RKO (cell line): ENCODE results near the gene HUS1.
"Not testable (repeated sequence)": the region's sequence is repeated elsewhere in the genome, so short reads cannot be mapped to it uniquely, and the experiment has no call there.

Experiments used
- DNase-seq: peaks from one replicate; pipeline ENCODE4 v3.0.0-alpha.2; 2016; ENCODE audit warnings: low spot score

HUS1 gene

GRCh38 chr7:47979145-47979831 is at the start of gene HUS1:
Gene HUS1, minus strand, starts transcription at chr7:47979615. Its CDS starts 96 bp downstream, at chr7:47979519.
- DNase-seq: peak; percentile 93

GRCh38 chr7:48028938-48029337 is 49.5 kb upstream of the HUS1 start, which contains the start of gene SUN3:
Gene SUN3, minus strand, starts transcription at chr7:48029107. Its CDS starts 169 bp downstream, at chr7:48028938.
- no peak for DNase-seq

GRCh38 chr7:48025624-48026023 is 46.2 kb upstream of the HUS1 start:
- DNase-seq: no peak

GRCh38 chr7:48017674-48018073 is 38.3 kb upstream of the HUS1 start:
- no peak for DNase-seq

- DNase-seq: no peak
Observed at GRCh38 chr7:48016641-48017040, 37.2 kb upstream of the HUS1 start.

- no peak for DNase-seq
Observed at GRCh38 chr7:48011951-48012350, 32.5 kb upstream of the HUS1 start.

- no peak for DNase-seq
Observed at GRCh38 chr7:48011323-48011722, 31.9 kb upstream of the HUS1 start.

GRCh38 chr7:48009954-48010353 is 30.5 kb upstream of the HUS1 start:
- DNase-seq: no peak

GRCh38 chr7:48009257-48009656 is 29.8 kb upstream of the HUS1 start:
- DNase-seq: no peak

- DNase-seq: no peak
Observed at GRCh38 chr7:48006866-48007265, 27.5 kb upstream of the HUS1 start.

GRCh38 chr7:48004638-48005037 is 25.2 kb upstream of the HUS1 start:
- no peak for DNase-seq

- no peak for DNase-seq
Observed at GRCh38 chr7:48004032-48004431, 24.6 kb upstream of the HUS1 start.

GRCh38 chr7:48000164-48000563 is 20.7 kb upstream of the HUS1 start:
- peak; percentile 93 for DNase-seq

GRCh38 chr7:47999413-47999812 is 20.0 kb upstream of the HUS1 start:
- DNase-seq: no peak

GRCh38 chr7:47992446-47992845 is 13.0 kb upstream of the HUS1 start:
- no peak for DNase-seq

GRCh38 chr7:47991741-47992311 is 12.4 kb upstream of the HUS1 start:
- no peak for DNase-seq

GRCh38 chr7:47991270-47991669 is 11.9 kb upstream of the HUS1 start:
- DNase-seq: no peak

GRCh38 chr7:47990592-47990991 is 11.2 kb upstream of the HUS1 start:
- no peak for DNase-seq

- DNase-seq: not testable (repeated sequence)
Observed at GRCh38 chr7:47989607-47990400, 10.4 kb upstream of the HUS1 start.

GRCh38 chr7:47988496-47989386 is 9.3 kb upstream of the HUS1 start:
- DNase-seq: peak; percentile 57

GRCh38 chr7:47982610-47983009 is 3.2 kb upstream of the HUS1 start:
- DNase-seq: no peak

GRCh38 chr7:47980648-47981047 is 1.2 kb upstream of the HUS1 start:
- not testable (repeated sequence) for DNase-seq
